ENCODE measurements around the gene AOAH. TPM values are rescaled to one million over a fixed set of nuclear protein-coding genes. Genes with fewer than 3 reads are reported as not detected.

The AOAH gene
- total and polyA plus RNA-seq, 2 donors from 2014 or later: 2.7 to 24.7 TPM

DNA sequence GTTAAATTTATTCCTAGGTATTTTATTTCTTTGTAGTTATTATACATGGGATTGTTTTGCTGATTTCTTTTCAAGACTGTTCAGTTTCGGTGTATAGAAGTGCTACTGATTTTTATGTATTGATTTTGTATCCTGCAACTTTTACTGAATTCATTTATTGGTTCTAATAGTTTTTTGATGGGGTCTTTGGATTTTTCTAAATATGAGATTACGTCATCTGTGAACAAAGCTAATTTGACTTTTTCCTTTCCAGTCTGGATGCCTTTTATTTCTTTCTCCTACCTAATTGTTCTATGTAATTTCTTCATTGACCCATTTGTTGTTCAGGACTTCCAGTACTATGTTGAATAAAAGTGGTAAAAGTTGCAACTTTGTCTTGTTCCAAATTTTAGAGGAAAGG lies 5.8 kb upstream of the AOAH start:
- Histone ChIP-seq H3K36me3 (ENCODE audit: control insufficient read depth in 2 of 3, insufficient read depth in 3 of 3, low read length in 3 of 3) (no peaks in the 10 kb centered on the region), H3K4me3 (ENCODE audit: low read length in 3 of 3) (no peak overlapping the region), H3K9me3 (ENCODE audit: control insufficient read depth in 2 of 3, insufficient read depth in 1 of 3, low read length in 3 of 3) (peaks cover 0 to 3% (median 0%) of the 10 kb centered on the region in 3 donors), H3K4me1 (ENCODE audit: control insufficient read depth in 2 of 3, insufficient read depth in 2 of 3, low read depth in 1 of 3, low read length in 3 of 3) (peaks cover 0 to 2% (median 0%) of the 10 kb centered on the region in 3 donors), H3K27me3 (ENCODE audit: control insufficient read depth, insufficient read depth, low read length) (no peaks in the 10 kb centered on the region), H3K9ac (ENCODE audit: low read length in 3 of 3) (no peak overlapping the region), H3K27ac (ENCODE audit: low read depth in 2 of 2, low read length in 2 of 2) (no peak overlapping the region)
- no peak for DNase-seq
- TF ChIP-seq, protein P1, sequence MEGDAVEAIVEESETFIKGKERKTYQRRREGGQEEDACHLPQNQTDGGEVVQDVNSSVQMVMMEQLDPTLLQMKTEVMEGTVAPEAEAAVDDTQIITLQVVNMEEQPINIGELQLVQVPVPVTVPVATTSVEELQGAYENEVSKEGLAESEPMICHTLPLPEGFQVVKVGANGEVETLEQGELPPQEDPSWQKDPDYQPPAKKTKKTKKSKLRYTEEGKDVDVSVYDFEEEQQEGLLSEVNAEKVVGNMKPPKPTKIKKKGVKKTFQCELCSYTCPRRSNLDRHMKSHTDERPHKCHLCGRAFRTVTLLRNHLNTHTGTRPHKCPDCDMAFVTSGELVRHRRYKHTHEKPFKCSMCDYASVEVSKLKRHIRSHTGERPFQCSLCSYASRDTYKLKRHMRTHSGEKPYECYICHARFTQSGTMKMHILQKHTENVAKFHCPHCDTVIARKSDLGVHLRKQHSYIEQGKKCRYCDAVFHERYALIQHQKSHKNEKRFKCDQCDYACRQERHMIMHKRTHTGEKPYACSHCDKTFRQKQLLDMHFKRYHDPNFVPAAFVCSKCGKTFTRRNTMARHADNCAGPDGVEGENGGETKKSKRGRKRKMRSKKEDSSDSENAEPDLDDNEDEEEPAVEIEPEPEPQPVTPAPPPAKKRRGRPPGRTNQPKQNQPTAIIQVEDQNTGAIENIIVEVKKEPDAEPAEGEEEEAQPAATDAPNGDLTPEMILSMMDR (IDR thresholded peaks at IDR 0.05; ENCODE audit: borderline replicate concordance, extremely low read depth, insufficient read depth): no peak
- FAIRE-seq: no peak
- intact Hi-C loops (cut with DNase I): no loop called here

DNA sequence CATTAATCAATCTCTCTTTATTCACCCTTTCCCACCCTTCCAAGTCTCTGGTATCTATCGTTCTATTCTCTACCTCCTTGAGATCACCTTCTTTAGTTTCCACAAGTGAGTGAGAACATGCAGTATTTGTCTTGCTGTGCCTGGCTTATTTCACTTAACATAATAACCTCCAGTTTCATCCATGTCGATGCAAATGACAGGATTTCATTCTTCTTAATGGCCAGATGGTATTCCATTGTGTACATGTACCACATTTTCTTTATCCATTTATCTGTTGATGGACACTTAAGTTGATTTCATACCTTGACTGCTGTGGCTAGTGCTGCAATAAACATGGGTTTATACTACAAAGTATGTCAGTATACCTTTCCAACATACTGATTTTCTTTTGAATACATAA lies 3.8 kb upstream of the AOAH start:
- no peak for FAIRE-seq
- Histone ChIP-seq H3K9me3 (ENCODE audit: control insufficient read depth in 2 of 3, insufficient read depth in 1 of 3, low read length in 3 of 3) (peaks cover 0 to 3% (median 0%) of the 10 kb centered on the region in 3 donors), H3K27ac (ENCODE audit: low read depth in 2 of 2, low read length in 2 of 2) (no peak overlapping the region), H3K27me3 (ENCODE audit: control insufficient read depth, insufficient read depth, low read length) (no peaks in the 10 kb centered on the region), H3K9ac (ENCODE audit: low read length in 3 of 3) (no peak overlapping the region), H3K4me1 (ENCODE audit: control insufficient read depth in 2 of 3, insufficient read depth in 2 of 3, low read depth in 1 of 3, low read length in 3 of 3) (peaks cover 0 to 2% (median 0%) of the 10 kb centered on the region in 3 donors), H3K36me3 (ENCODE audit: control insufficient read depth in 2 of 3, insufficient read depth in 3 of 3, low read length in 3 of 3) (no peaks in the 10 kb centered on the region), H3K4me3 (ENCODE audit: low read length in 3 of 3) (no peak overlapping the region)
- intact Hi-C loops (cut with DNase I): no loop called here
- TF ChIP-seq, protein P1 (IDR thresholded peaks at IDR 0.05; ENCODE audit: borderline replicate concordance, extremely low read depth, insufficient read depth): no peak
- no peak for DNase-seq

DNA sequence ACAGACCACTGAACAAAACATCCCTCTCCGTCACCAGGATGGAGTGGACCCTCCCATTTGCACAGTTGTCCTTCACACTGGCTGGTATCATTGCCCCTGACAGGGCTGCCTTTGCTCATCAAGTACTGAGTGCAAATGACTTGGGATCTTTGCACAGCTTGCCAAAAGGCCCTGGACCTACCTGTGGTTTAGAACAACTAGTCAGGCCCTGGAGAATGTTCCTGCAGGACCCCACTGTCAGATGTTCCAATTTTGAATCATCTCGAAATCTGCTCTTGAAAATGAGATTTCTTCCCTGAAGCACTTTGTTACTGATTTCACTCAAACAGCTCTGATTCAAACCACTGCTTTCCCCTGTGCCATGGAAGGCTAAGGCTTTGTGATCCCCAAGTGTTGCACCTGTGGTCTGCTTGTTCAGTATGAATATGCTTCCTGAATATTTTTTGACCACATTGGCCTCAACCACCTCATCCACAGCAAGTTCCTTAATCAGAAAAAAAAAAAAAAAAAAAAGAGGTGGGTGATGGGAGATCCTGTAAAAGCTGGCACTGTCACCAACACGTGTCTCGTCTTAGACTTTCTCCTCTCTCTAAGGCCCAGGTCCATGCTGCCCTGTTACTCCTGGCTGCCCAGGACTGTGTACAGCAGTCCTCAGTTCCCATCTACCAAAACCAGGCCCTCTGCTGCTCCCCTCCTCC lies 2.7 kb upstream of the AOAH start:
- Histone ChIP-seq H3K36me3 (ENCODE audit: control insufficient read depth in 2 of 3, insufficient read depth in 3 of 3, low read length in 3 of 3) (no peaks in the 10 kb centered on the region), H3K9ac (ENCODE audit: low read length in 3 of 3) (no peak overlapping the region), H3K9me3 (ENCODE audit: control insufficient read depth in 2 of 3, insufficient read depth in 1 of 3, low read length in 3 of 3) (peaks cover 0 to 3% (median 0%) of the 10 kb centered on the region in 3 donors), H3K27ac (ENCODE audit: low read depth in 2 of 2, low read length in 2 of 2) (no peak overlapping the region), H3K4me1 (ENCODE audit: control insufficient read depth in 2 of 3, insufficient read depth in 2 of 3, low read depth in 1 of 3, low read length in 3 of 3) (peaks cover 0 to 2% (median 0%) of the 10 kb centered on the region in 3 donors), H3K27me3 (ENCODE audit: control insufficient read depth, insufficient read depth, low read length) (no peaks in the 10 kb centered on the region), H3K4me3 (ENCODE audit: low read length in 3 of 3) (no peak overlapping the region)
- DNase-seq (no peak), FAIRE-seq (no peak)
- intact Hi-C loops (cut with DNase I): no loop called here
- TF ChIP-seq, protein P1 (IDR thresholded peaks at IDR 0.05; ENCODE audit: borderline replicate concordance, extremely low read depth, insufficient read depth): no peak

Measured in kidney (tissue), 14 donors.